Measurements from ENCODE around the gene RB1.

GRCh38 chr13:48318821-48319511 lies 15.4 kb downstream of the RB1 start:
- TF ChIP-seq POLR2AphosphoS5 (IDR thresholded peaks at IDR 0.05; ENCODE audit: borderline replicate concordance, low read depth, low read length) = no peak
- no peak for TF ChIP-seq EZH2 (IDR thresholded peaks at IDR 0.05)

Data from SK-N-MC (cell line).